Measurements from ENCODE around the gene GPRASP1.
A peak's percentile ranks its signal among the peaks of the same experiment; 100 is the strongest.
"Not testable (repeated sequence)": the region's sequence is repeated elsewhere in the genome, so short reads cannot be mapped to it uniquely, and the experiment has no call there.

The GPRASP1 gene, protein sequence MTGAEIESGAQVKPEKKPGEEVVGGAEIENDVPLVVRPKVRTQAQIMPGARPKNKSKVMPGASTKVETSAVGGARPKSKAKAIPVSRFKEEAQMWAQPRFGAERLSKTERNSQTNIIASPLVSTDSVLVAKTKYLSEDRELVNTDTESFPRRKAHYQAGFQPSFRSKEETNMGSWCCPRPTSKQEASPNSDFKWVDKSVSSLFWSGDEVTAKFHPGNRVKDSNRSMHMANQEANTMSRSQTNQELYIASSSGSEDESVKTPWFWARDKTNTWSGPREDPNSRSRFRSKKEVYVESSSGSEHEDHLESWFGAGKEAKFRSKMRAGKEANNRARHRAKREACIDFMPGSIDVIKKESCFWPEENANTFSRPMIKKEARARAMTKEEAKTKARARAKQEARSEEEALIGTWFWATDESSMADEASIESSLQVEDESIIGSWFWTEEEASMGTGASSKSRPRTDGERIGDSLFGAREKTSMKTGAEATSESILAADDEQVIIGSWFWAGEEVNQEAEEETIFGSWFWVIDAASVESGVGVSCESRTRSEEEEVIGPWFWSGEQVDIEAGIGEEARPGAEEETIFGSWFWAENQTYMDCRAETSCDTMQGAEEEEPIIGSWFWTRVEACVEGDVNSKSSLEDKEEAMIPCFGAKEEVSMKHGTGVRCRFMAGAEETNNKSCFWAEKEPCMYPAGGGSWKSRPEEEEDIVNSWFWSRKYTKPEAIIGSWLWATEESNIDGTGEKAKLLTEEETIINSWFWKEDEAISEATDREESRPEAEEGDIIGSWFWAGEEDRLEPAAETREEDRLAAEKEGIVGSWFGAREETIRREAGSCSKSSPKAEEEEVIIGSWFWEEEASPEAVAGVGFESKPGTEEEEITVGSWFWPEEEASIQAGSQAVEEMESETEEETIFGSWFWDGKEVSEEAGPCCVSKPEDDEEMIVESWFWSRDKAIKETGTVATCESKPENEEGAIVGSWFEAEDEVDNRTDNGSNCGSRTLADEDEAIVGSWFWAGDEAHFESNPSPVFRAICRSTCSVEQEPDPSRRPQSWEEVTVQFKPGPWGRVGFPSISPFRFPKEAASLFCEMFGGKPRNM (N-terminal part only)

GRCh38 chrX:102651242-102652011 is at the start of gene GPRASP1:
GPRASP1 (plus strand) TSS chrX:102651483; CDS start chrX:102653914, 2,431 bp downstream.
- peak; percentile 50 to 52 for DNase-seq

DNA sequence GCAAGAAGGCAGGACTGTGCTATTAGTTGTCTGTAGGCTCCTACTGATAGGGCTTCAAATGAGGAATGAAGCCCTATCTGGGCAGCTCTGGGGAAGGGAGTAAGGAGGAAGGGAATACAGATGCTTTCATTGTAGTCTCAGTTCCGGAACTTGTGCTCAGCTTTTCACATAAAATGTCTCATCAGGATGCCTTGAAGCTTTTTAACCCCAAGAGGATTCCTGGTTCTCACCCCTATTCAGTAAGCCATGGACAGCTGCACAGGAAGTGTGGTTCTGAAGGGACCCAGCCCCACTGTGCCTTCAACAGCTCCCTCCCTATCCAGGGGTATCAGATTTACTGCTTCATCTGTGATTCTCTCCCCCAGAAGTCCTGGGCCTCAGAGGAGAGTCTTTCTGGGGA is 47.0 kb upstream of the GPRASP1 start:
- no peak for DNase-seq

- no peak for DNase-seq
Observed at GRCh38 chrX:102606115-102606514, 45.2 kb upstream of the GPRASP1 start.

DNA sequence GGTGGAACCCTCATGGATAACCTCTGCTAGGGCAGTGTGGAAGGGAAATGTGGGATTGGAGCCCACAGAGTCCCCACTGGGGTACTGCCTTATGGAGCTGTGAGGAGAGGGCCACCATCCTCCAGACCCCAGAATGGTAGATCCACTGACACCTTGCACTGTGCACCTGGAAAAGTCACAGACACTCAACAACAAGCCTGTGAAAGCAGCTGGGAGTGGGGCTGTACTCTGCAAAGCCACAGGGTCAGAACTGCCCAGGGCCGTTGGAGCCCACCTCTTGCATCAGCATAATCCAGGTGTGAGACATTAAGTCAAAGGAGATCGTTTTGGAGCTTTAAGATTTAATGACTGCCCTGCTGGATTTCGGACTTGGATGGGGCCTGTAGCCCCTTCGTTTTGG is 40.4 kb upstream of the GPRASP1 start:
- no peak for DNase-seq

DNA sequence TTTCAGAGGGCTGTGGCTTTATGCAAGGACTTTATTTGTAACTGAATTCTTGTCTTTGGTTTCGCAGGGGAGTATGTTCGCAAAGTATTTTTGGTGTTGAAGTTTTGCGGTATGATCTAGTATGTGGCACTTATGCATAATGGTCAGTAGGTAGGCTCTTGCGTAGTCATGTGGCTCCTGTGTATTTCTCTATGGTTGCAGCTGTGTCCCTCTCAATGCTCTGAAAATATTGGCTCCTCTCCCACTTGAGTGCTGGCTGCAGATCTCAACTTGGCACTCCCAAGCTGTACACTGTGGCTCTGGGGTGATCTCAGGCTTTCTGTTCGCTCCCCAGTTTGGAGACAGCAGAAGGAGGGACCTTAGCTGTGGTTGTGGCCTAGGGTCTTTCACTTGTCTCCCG is 27.2 kb upstream of the GPRASP1 start:
- DNase-seq, result no peak

DNA sequence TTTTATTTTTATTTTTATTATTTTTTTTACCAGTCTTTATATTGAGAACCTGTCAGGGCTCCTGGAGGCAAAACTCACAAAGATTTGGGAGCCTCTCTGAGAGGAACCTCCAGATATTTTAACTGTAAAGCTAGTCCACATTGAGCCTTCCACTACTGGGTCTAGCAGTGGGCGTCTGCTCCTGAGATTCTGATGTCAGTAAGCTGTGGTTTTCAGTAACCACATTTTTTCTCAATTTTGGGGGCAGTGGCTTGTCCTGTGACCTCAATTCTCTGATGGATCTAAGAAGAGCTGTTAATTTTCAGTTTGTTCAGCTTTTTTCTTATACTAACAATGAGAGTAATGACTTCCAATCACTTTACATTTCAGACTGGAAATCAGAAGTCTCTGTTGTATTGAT is 23.6 kb upstream of the GPRASP1 start:
- DNase-seq, result no peak

GRCh38 chrX:102637561-102637960 is 13.7 kb upstream of the GPRASP1 start:
- DNase-seq, result no peak

DNA sequence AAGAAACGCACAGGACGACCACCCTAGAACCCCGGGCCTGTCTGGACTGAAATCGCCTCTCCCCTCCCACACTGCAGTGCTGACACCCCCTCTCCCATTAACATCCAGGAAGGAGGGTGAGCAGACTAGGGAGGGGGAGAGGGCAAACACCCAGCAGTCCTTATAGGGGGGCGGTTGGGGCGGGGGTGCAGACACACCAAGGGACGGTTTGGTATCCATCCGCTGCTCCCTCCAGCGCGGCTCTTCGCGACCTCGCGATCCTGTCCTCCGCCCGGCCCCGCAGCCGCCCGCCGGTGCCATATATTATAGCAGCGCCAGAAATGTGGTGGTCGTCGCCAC is 411 bp upstream of the GPRASP1 start:
- no peak for DNase-seq

GRCh38 chrX:102652031-102652688 is 877 bp downstream of the GPRASP1 start:
- peak; percentile 48 for DNase-seq

DNA sequence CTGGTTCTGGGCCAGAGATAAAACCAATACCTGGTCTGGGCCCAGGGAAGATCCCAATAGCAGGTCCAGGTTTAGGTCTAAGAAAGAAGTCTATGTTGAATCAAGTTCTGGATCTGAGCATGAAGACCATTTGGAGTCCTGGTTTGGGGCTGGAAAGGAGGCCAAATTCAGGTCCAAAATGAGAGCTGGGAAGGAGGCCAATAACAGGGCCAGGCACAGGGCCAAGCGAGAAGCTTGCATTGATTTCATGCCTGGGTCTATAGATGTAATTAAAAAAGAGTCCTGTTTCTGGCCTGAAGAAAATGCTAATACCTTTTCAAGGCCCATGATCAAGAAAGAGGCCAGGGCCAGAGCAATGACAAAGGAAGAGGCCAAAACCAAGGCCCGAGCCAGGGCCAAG is 3.4 kb downstream of the GPRASP1 start:
- no peak for DNase-seq

DNA sequence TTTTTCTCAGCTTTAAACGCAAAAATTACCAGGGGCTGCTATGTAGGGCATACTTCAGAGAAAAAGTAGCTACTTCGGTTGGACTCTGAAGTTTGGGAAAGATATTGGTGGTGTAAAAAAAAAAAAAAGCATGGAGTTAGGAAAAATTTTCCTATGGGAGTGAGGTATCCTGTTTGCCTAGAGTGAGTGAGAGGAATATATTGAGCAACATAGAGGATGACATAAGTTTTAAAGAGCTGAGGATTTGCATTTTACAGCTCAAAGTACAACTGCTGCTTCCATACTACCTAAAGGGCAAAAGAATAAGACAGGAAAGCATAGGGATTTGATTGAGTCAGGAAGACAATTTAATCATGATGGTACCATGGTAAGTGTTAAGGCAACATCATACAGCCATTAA is 7.3 kb downstream of the GPRASP1 start:
- no peak for DNase-seq

- DNase-seq, result peak; percentile 80 to 82
Observed at GRCh38 chrX:102659790-102660757, 8.8 kb downstream of the GPRASP1 start.

GRCh38 chrX:102663820-102664219 is 12.5 kb downstream of the GPRASP1 start:
- DNase-seq, result not testable (repeated sequence)

GRCh38 chrX:102667034-102667433 is 15.8 kb downstream of the GPRASP1 start:
- not testable (repeated sequence) for DNase-seq

GRCh38 chrX:102669526-102669925 is 18.2 kb downstream of the GPRASP1 start:
- DNase-seq, result no peak

- DNase-seq, result no peak
Observed at GRCh38 chrX:102672856-102673255, 21.6 kb downstream of the GPRASP1 start.

DNA sequence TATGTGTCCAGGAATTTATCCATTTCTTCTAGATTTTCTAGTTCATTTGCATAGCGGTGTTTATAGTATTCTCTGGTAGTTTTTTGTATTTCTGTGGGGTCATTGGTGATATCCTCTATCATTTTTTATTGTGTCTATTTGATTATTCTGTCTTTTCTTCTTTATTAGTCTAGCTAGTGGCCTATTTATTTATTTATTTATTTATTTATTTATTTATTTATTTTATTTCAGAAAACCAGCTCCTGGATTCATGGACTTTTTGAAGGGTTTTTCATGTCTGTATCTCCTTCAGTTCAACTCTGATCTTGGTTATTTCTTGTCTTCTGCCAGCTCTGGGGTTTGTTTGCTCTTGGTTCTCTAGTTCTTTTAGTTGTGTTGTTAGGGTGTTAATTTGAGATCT is 26.2 kb downstream of the GPRASP1 start:
- DNase-seq, result not testable (repeated sequence)

DNA sequence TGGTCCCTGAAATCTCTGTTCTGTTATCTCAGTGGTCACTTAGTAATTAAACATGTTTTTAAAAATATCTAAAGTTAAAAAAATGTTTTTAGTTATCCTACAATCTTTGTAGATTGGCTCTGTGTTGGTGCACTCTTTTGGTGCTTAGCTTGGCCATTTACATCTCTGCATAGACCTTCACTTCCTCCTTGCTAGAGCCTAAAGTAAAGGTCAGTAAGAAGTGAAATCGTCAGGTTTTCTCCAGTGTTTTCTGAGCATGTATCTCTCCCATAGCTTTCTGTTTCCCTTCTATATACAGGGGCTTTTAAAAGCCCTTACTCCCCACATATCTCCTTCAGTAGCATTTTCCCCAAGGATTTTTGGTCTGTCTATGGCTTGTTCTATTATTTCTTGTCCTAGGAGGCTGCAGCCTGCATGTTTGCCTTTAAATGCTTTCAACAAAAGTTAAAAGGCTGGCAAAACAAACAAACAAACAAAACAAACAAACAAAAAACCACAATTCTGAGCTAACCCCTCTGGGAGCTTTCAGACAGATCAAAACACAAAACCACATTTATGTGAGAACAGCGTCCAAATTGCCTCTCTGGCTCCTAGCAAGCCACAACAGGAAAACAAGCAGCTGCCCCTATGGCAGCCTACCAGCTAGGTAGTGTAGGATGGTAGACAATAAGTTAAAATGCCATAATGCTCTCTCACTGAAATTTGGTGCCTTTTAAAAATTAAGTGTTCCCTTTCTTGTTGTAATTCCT is 33.7 kb downstream of the GPRASP1 start:
- DNase-seq, result no peak

DNA sequence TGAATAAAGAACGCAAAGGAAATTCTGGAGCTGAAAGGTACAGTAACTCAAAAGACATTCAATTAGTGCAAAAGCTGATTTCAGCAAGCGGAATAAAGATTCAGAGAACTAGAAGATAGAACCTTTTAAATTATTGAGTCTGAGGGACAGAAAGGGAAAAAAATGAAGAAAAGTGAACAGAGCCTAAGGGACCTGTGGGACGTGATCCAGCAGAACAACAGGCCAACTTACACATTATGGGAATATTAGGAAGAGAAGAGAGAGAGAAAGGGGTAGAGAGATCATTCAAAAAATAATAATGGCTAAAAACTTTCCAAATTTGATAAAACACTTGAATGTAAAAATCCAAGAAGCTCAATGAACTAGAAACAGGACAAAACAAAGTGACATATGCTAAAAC is 43.5 kb downstream of the GPRASP1 start:
- DNase-seq, result no peak

DNA sequence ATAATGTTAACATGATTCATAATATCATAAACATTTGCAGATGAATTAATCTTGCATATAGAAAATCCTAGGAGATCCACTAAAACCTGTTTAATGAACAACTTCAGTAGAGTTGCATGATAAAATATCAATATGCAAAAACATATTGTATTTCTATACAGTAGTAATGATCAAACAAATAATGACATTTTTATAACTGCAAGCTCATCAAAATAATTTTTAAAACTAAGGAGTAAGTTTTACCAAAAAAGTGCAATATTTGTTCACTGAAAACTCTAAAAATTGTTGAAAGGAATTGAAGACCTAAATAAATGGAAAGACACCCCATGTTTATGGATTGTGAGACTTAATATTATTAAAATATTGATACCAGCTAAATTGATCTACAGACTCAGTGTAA is 45.0 kb downstream of the GPRASP1 start:
- no peak for DNase-seq
